Mucosa of gallbladder (tissue), 1 donor: ENCODE measurements around the gene SYCE3. TPM values are rescaled to one million over a fixed set of nuclear protein-coding genes. Genes with fewer than 3 reads are reported as not detected.

Experiments
- DNase-seq: peaks from one replicate; pipeline ENCODE4 v3.0.0-alpha.2; 2020; ENCODE audit warnings: low spot score
- total RNA-seq: library from RNA; stranded (reverse); gene quantifications from one replicate; pipeline ENCODE4 v1.2.1, GENCODE V29; 2021
- donor health status: DM: no; HTN: no; CAD: no.

The SYCE3 gene
- total RNA-seq, 1 donor from 2014 or later, result not detected

- DNase-seq, result peak; percentile 42
These were observed 31.2 kb downstream of the SYCE3 start for GRCh38 chr22:50531546-50531961.

- DNase-seq, result peak; percentile 87
These were observed 31.7 kb downstream of the SYCE3 start for GRCh38 chr22:50530877-50531545.

- DNase-seq, result peak; percentile 45
These were observed 32.2 kb downstream of the SYCE3 start for GRCh38 chr22:50530580-50530876.

GRCh38 chr22:50529897-50530579 lies 32.7 kb downstream of the SYCE3 start, which contains the start of gene TYMP:
Gene TYMP, minus strand, starts transcription at chr22:50530012. Its CDS starts 303 bp downstream, at chr22:50529709.
- peak; percentile 78 for DNase-seq

- no peak for DNase-seq
These were observed 33.3 kb downstream of the SYCE3 start for GRCh38 chr22:50529416-50529896.

- no peak for DNase-seq
These were observed 33.9 kb downstream of the SYCE3 start for GRCh38 chr22:50528682-50529415.

- DNase-seq, result no peak
These were observed 34.6 kb downstream of the SYCE3 start for GRCh38 chr22:50527921-50528681.

GRCh38 chr22:50526834-50527801 lies 35.6 kb downstream of the SYCE3 start:
- DNase-seq, result no peak

- peak; percentile 69 for DNase-seq
These were observed 36.4 kb downstream of the SYCE3 start for GRCh38 chr22:50526108-50526833.

GRCh38 chr22:50525858-50526107 lies 36.9 kb downstream of the SYCE3 start:
- DNase-seq, result no peak

- DNase-seq, result peak; percentile 97
These were observed 37.4 kb downstream of the SYCE3 start, which contains the start of gene SCO2 for GRCh38 chr22:50525104-50525857. Gene SCO2, minus strand, starts transcription at chr22:50525598. Its CDS starts 1,187 bp downstream, at chr22:50524411.

- DNase-seq, result no peak
These were observed 38.0 kb downstream of the SYCE3 start for GRCh38 chr22:50524676-50525103.

GRCh38 chr22:50523806-50524675 lies 38.7 kb downstream of the SYCE3 start:
- DNase-seq, result no peak

GRCh38 chr22:50523458-50523805 lies 39.3 kb downstream of the SYCE3 start:
- DNase-seq, result no peak

GRCh38 chr22:50522806-50523438 lies 39.8 kb downstream of the SYCE3 start:
- DNase-seq, result no peak

- DNase-seq, result no peak
These were observed 40.4 kb downstream of the SYCE3 start for GRCh38 chr22:50522208-50522805.

- DNase-seq, result no peak
These were observed 41.0 kb downstream of the SYCE3 start for GRCh38 chr22:50521710-50522109.
